NCI-H146 (cell line): ENCODE results near the gene KAZN.

Experiments
- DNase-seq: peaks from one replicate; lab custom pipeline; 2025; lab: John Stamatoyannopoulos, UW

KAZN gene

DNA sequence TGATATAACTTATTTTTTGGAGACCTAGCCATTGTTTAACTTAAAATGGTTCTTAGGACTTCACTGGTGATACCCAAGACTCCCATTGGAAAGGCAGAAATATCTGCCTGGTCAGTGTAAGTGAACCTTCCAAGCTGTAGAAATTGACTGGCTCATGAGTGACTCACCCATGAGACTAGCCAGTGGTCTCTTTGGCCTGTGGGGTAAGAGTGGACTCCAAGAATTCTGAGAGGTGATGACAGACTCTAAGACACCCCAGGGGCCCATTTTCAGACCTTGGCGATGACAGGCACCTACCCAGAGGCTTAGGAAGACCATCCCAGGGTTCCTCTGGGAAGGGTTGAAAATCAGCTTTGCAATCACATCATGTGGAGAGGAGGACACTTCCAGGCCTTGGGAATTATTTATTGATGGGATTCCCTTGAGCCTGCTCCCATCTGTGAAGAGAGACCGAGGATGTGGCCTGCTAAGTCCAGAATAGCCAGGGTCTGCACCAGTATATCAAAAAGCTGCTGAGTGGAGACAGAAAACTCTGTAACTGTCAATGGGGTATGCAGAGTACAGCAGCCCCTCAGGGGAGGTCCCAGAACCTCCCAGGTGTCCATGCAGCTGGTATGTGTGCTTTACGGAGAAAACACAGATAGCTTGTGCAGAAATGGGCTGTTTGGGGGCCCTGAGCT is 78.9 kb downstream of the KAZN start:
- DNase-seq: no peak

- DNase-seq: no peak
Observed at GRCh38 chr1:14678011-14678638, 79.6 kb downstream of the KAZN start.

DNA sequence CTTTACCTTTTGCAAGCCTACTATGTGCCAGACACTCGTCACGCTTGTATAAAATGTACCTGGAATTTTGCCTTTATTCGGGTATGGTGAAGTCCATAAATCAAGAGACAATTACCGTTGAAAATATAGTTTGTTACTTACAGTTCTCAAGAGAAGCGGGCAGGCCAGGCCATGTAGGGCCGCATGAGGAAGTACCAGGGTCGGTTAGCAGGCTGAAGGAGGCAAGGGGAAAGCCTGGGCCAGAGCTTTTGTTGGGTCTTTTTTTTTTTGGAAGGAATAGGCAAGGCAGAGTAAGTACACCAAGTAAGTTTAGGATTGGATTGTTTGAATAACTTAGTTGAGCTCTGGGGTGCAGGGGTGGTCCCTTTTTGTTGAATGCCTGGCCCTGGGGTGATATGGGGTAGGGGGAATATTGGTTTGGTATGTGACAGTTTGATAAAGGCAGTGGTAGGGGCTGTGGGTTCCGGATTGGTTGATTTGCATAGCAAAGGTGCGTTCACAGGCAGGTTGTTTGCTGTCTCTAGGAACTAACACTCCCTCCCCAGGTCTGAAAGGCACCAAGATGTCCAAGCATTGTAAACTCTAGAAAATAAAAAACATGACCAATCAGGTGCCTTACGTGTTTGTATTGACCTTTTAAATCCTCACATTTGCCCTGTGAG is 80.7 kb downstream of the KAZN start:
- no peak for DNase-seq

DNA sequence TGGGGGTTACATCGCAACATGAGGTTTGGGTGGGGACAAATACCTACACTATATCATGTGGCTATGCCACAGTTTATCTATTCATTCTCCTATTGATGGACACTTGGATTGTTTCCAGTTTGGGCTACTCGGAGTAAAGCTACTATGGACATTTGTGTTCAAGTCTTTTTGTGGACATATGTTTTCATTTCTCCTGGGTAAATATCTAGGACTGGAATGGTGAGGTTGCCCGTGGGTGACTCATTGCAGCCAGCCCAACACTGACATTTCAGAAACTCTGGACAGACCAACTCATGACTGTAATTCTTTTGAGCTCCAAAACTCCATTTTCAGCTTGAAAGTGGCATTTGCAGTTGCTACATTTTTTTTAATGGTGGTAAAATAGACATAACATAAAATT is 82.7 kb downstream of the KAZN start:
- no peak for DNase-seq

- peak; percentile 19 for DNase-seq
Observed at GRCh38 chr1:14682941-14683621, 84.6 kb downstream of the KAZN start.

DNA sequence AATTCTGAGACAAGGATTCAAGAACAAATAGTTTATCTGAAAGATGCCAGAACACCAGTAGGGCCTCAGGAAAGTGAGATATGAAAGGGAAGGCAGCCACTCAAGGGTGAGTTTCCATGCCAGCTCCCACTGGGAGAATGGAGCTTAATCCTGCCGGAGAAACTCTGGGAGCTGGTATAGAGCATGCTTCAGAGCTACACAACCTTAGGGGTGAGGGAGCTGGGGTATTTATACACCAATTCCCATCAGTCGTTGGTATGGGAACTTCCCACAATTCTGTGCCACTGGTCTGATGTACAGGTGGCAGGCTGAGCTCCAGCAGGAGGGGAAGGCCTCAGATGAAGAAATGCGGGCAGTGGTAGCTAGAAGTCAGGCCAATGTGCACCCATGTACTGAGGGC is 86.6 kb downstream of the KAZN start:
- no peak for DNase-seq

DNA sequence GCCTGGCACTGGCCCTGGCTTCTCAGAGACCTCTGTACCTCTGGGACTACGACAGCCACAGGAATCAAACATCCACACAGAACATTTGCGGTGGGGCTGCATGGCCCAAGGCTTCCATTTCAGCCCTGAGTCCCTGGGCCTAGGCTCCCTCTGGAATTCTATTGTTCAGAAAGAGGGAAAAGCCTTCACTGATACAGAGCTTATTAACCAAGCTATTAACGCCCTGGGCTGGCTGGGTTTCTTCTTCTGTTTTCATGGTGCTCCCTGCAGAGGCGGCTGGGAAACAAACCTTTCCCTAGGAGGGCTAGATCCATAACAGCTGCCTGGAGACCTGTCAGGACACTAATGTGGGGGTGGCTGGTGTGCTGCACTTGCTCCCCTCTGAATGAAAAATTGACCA is 88.2 kb downstream of the KAZN start:
- peak; percentile 48 for DNase-seq

DNA sequence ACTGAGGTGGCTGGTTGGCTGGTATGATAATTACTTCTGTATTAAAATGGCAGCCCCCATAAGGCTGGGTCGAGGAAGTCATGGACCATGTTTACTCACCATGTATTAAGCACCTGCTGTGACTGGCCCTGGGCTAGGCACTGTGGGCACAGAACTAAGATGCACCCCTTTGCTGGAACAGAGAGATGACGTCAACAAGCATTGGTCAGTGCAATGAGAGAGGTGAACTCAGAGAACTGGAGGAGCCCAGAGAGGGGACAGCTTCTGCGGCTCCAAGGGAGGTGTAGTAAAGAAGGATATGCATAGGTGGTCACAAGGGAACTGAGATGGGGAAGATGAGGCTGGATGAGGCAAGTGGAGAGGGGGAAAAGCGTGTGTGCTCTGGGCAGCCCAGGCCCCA is 88.7 kb downstream of the KAZN start:
- no peak for DNase-seq

GRCh38 chr1:14689996-14690615 is 91.6 kb downstream of the KAZN start:
- DNase-seq: no peak

GRCh38 chr1:14693949-14694348 is 95.5 kb downstream of the KAZN start:
- no peak for DNase-seq

DNA sequence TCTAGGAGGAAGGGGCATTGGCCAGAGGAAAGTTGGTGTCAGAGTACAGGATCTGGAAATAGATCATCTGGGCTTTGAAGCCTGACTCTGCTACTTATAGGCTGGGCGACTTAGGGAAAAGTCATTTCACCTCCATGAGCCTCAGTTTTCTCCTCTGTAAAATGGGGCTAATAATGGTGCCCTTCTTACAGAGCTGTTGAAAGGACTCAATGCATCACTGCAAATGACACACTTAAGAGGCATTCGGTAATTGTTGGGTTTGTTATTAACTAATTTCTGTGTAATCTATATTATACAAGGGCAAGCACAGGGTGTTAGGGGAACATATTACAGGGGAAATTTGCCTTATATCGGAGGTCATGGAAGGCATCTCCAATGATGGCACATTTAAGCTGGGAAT is 96.1 kb downstream of the KAZN start:
- no peak for DNase-seq

DNA sequence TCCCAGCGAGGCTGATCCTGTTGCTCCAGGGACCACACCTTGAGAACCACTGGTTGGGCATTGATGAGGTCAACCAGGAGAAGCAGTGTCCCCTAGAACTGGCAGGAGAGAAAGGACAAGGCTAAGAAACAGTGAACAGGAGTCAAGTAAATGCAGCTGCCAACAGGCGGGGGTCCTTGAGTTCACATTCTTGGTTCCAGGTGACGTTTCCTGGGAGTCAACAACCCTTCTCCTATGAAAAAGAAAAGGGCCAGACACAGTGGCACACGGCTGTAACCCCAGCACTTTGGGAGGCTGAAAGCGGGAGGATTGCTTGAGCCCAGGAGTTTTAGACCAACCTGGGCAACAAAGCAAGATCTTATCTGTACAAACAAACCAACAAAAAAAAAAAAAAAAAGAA is 98.3 kb downstream of the KAZN start:
- no peak for DNase-seq

DNA sequence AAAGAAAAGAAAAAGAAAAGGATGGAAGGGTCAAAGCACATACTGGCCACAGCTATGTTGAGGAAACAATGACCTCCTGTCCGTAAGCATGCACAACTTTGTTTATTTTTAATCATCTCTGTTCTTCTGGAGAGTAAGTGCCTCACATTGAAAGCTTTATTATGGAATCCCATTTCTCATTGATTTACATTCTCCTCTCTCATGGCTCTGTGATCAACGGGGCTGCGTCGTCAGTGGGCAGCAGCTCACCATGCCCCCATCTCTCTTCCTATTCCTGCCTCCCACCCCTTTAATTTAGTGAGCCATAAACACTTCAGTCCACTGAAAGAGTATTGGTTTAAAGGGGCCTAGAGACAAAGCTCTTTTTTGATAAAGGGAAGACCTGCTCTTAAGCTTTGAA is 98.9 kb downstream of the KAZN start:
- DNase-seq: no peak

DNA sequence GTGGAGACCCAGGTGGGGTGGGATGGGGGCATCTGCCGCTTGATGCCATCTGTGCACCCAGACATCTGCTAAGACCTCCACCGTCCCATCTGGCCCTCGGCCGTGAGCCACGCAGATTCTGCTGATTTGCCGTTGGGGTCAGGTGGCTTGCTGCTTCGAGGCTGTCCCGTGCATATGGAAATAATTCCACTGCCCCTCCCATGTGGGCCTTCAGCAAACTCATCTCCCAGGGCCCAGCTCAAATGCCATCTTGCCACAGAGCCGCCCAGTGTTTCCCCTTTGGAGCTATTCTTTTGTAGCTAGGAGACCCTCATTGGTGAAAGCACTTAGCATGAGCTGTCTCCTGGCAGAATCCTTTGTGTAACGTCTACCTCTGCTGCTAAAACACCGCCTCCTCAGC is 99.8 kb downstream of the KAZN start:
- DNase-seq: no peak

DNA sequence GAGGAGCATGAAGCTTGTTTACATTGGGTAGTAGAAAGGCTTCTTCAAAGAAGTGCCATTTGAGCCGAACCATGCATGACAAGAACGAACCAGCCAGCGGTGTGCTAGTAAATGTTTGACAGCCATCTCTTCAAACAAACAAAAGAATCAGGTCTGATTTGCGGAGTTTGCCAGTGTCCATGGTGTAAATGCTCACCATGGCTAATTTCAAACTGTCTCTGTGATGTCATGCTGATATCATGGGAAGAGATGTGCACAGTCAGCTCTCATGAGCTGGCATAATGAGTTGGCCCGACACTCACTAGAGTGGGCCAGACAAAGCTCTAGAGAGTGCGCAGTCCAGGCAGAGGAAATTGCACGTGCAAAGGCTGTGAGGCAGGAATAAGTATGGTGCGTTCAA is 101.1 kb downstream of the KAZN start:
- DNase-seq: no peak

GRCh38 chr1:14704846-14705245 is 106.4 kb downstream of the KAZN start:
- no peak for DNase-seq

- DNase-seq: no peak
Observed at GRCh38 chr1:14705824-14706223, 107.3 kb downstream of the KAZN start.

GRCh38 chr1:14706631-14707030 is 108.1 kb downstream of the KAZN start:
- DNase-seq: no peak

GRCh38 chr1:14707531-14708445 is 109.3 kb downstream of the KAZN start:
- DNase-seq: no peak

DNA sequence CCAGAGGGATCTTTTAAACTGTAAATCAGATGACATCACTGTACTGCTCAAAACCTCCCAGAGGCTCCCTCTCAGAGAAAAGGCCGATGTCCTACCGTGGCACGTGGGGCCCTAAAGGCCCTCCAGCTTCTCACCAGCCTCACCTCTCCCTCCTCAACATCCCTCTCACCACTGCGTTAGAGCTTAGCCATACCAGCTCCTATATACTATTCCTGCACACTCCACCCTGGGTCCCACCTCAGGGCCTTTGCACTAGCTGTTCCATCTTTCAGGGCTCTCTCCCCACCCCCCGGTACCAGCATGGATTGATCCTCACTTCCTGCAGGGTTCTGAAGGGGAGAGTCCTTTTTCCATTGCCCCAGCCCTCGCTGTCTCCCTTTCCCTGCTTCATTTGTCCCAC is 111.8 kb downstream of the KAZN start:
- DNase-seq: no peak

GRCh38 chr1:14712136-14712535 is 113.7 kb downstream of the KAZN start:
- DNase-seq: no peak
